Activated CD8-positive, alpha-beta T cell treated with anti-CD3 and anti-CD28 coated beads, Interleukin-2, amount 10 ng/mL, durations not matched to agents 7 days and 5 days (primary cell): ENCODE measurements around the gene ZGLP1. TPM values are rescaled to one million over a fixed set of nuclear protein-coding genes. Genes with fewer than 3 reads are reported as not detected.
A peak's percentile ranks its signal among the peaks of the same experiment; 100 is the strongest.

Experiments
- ATAC-seq: fragments of 150-1000 bp; cut with Tn5 transposase; one replicate; pipeline ENCODE4 v1.10.0; 2021; ENCODE audit warnings: moderate library complexity
- CTCF ChIA-PET: fragments of 350-600 bp; sonication (Branson Sonifier 250); formaldehyde crosslinking; loops from one replicate; lab custom pipeline; 2021; ENCODE audit warnings: antibody characterized with exemption; lab: Charles Lee
- POLR2A ChIA-PET: fragments of 350-600 bp; sonication (Branson Sonifier 250); formaldehyde crosslinking; loops from one replicate; lab custom pipeline; 2021; ENCODE audit warnings: antibody characterized with exemption; lab: Charles Lee
- DNase-seq: peaks from one replicate; pipeline ENCODE4 v3.0.0-alpha.2; 2020
- H3K27ac Mint-ChIP-seq: one replicate; pipeline ENCODE4 v1.8.0; 2021; ENCODE audit warnings: mild to moderate bottlenecking, mixed read lengths
- H3K27me3 Mint-ChIP-seq: one replicate; pipeline ENCODE4 v1.8.0; 2021; ENCODE audit warnings: low read depth, mixed read lengths
- H3K36me3 Mint-ChIP-seq: one replicate; pipeline ENCODE4 v1.8.0; 2021; ENCODE audit warnings: low read depth, mixed read lengths
- H3K4me1 Mint-ChIP-seq: one replicate; pipeline ENCODE4 v1.8.0; 2021; ENCODE audit warnings: low read depth, mixed read lengths
- H3K4me3 Mint-ChIP-seq: one replicate; pipeline ENCODE4 v1.8.0; 2021; ENCODE audit warnings: mild to moderate bottlenecking, mixed read lengths
- H3K9me3 Mint-ChIP-seq: one replicate; pipeline ENCODE4 v1.8.0; 2022; ENCODE audit warnings: mixed read lengths; ENCODE audit not compliant: insufficient read depth
- total RNA-seq, 2 experiments: library from RNA; stranded (reverse); gene quantifications; one replicate each; pipeline ENCODE4 v1.2.3, GENCODE V29; 2021

Gene ZGLP1
- total RNA-seq, 2 experiments from 2014 or later: 3.4 to 3.8 TPM

DNA sequence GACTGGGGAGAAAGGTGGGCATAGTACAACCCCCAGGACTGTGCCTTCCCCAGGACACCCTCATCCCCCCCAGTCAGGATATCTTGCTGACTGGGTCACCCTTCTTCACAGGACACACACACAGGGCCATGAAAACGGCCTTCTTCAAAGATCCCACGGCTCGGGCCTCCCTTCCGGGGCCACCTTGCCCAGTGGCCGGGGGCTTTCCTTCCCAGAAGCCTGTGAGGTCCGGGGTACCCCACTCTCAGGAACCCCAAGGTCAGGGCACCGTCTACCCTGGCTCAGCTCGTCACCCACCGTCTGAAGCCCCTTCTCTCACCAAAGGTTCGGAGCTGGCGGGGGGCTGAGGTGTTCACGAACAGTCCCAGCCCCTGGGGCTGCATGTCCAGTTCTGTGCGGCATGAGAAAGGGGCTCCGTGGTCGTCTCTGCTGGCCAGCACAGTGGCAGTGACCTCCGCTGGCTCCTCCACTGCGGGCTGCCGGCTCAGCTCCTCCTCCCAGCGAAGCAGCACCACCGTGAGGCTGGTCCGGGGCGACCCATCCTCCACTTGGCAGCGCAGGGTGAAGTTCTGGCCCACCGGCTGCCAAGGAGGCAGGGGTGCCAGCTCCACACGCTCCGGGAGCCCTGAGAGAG, 25.9 kb upstream of the ZGLP1 start:
- no peaks in the 10 kb centered on the region for H3K9me3 Mint-ChIP-seq
- ChIA-PET CTCF (interaction anchor here (0.9 to 4.2 kb wide), 3 partner anchors 9 to 76 kb away, joined by 3 to 15 read pairs (median 3); partner anchors contain the start of gene ICAM5), POLR2A (no interaction called here)
- peaks cover 54% of the 10 kb centered on the region for H3K36me3 Mint-ChIP-seq
- H3K4me3 Mint-ChIP-seq: no peak overlapping the region
- DNase-seq (no peak), ATAC-seq (no peak)
- no peak overlapping the region for H3K27ac Mint-ChIP-seq
- no peaks in the 10 kb centered on the region for H3K27me3 Mint-ChIP-seq
- peaks cover 58% of the 10 kb centered on the region for H3K4me1 Mint-ChIP-seq

DNA sequence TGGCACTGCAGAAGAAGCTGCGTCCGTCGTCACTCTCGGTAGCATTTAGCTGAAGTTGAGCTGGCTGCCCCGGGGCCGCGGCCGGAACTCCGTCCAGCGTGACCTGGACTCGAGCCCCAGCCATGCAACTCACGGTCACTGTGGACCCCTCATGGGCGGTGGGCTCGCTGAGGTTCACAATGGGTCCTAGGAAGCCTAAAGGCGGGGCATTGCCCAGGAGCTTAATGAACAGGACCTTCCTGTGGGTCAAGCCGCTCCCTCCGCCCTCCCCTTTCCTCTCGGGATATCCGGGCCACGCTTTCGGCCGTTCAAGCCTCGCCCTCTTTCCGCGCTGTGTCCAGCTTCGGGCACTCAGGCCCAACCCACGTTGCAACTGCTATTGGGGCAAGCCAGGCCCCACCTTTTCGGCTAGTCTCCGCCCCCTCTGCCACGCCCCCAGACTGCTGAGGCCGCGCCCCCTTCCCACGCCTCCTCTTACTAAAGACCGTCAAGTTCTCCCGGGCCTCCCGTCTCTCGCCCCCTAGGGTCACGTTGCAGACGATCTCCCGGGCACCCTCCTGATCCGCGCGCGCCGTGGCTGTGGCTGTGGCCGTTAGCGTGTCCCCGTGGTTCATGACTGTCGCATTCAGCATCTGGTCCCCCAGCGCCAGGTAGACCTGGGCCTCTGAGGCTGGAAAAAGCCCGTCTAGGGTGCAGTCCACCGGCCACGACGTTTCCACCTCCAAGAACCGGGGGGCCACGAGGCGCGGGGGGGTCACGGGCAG, 25.2 kb upstream of the ZGLP1 start:
- POLR2A ChIA-PET: interaction anchor here (1.8 kb wide), 1 partner anchor 64 kb away, joined by 8 read pairs; the partner anchor contains the start of gene ICAM1
- Mint-ChIP-seq H3K27ac (no peak overlapping the region), H3K4me1 (peaks cover 52% of the 10 kb centered on the region)

DNA sequence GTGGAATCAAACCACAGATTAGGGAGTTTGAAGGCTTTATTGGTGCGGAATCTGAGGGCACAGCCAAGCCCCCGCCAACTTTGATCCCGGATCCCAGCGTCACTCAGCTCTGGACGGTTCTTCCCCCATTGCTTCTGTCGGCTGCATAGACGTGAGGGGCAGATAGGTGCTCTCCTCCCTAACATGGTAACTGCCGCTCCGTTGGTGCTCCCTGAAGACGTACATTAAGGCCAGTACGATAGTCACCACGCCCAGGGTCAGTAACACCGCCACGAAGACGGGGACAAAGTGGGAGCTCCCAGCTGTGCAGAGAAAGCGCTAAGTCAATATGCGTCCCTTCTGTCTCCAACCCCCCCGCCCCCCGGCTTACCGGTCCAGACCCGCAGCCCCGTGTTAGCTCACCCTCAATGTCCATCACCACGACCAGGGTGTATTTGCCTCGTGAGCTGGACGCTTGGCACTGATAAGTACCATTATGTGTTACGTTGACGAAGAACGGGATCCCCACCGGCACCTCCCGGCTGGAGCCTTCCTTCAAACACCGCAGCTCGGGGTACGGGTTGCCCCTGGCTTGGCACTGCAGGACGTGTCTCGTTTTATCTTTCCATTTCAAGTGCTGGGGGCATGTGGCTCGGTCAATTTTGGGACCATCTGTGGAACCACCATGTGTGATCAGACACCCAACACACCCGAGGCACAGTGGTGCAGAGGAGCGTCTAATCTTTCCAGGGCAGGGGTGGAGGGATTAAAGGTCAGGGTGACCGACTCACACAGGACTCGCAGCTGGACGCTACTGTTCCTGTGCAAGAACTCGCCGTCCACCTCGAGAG, 24.4 kb upstream of the ZGLP1 start:
- Mint-ChIP-seq H3K27ac (peak overlapping the region; percentile 96), H3K27me3 (no peaks in the 10 kb centered on the region), H3K4me1 (peaks cover 45% of the 10 kb centered on the region), H3K4me3 (peak overlapping the region; percentile 95), H3K9me3 (no peaks in the 10 kb centered on the region), H3K36me3 (peaks cover 62% of the 10 kb centered on the region)
- DNase-seq: no peak
- no peak for ATAC-seq
- POLR2A ChIA-PET: interaction anchor here (0.6 to 3.3 kb wide), 7 partner anchors 9 to 63 kb away, joined by 3 to 9 read pairs (median 5); partner anchors contain the start of genes ICAM1 and TYK2
- CTCF ChIA-PET: interaction anchor here (1.5 to 4.2 kb wide), 5 partner anchors 45 to 175 kb away, joined by 3 to 15 read pairs (median 9); partner anchors contain the start of genes ICAM1 and ICAM5

More for the DNA sequence above, 25.2 kb upstream of the ZGLP1 start:
- ATAC-seq (no peak), DNase-seq (peak; percentile 52)
- Mint-ChIP-seq H3K27me3 (no peaks in the 10 kb centered on the region), H3K36me3 (peaks cover 61% of the 10 kb centered on the region), H3K4me3 (peak overlapping the region; percentile 27), H3K9me3 (no peaks in the 10 kb centered on the region)
- CTCF ChIA-PET: interaction anchor here (1.5 to 4.2 kb wide), 3 partner anchors 46 to 75 kb away, joined by 6 to 15 read pairs (median 9); partner anchors contain the start of genes ICAM1 and ICAM5

DNA sequence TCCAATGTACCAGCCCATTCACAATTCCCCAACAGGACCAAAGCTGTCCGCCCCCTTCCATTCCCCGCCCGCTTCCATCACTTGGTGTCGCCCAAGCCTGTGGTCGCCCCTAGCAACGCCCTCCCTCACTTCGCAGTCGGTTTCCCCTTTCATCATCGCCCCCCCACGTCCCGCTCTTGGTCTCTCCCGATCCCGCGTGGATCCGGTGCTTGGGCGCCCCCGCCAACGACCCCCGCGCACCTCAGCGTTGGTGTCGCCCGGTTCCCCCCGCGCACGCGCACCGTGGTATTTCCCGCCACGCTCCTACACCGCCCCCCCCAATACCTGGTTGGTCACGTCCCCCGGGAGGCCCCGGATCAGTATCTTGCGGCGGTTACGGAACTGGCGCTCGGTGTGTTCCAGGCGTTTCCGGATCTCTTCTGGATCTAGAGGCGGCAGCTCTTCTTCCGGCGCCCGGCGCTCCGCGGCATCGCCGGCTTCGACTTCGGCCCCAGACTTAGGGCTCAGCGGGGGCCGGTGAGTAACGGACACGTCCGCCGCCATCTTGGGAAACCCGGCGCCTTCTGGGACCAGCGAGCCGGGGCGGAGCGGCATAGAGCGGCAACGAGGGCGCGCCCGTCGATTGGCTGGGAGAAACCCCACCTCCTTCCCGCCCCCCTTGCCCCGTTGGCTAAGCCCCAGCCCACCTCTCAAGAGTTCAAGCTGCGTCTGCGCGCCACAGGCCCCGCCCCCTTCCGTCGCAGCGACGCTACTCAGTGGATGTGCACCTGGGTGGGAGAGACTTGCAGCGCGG, 23.5 kb upstream of the ZGLP1 start, which contains the start of gene RAVER1:
TSS of gene RAVER1 (minus strand) at position 565 of the 793 bp plus-strand sequence. CDS start at position 543, 22 bp downstream.
- Mint-ChIP-seq H3K4me3 (peak within 1 kb of the TSS; percentile 95), H3K36me3 (peaks cover 56% of the 10 kb centered on the region), H3K4me1 (peaks cover 37% of the 10 kb centered on the region), H3K9me3 (no peaks in the 10 kb centered on the region), H3K27ac (peak within 1 kb of the TSS; percentile 96), H3K27me3 (no peaks in the 10 kb centered on the region)
- POLR2A ChIA-PET: interaction anchor here (0.6 to 3.3 kb wide), 11 partner anchors 8 to 247 kb away, joined by 3 to 9 read pairs (median 3); partner anchors contain the start of genes ICAM1 and TYK2
- DNase-seq (peak; percentile 99), ATAC-seq (peak; percentile 97)
- CTCF ChIA-PET: interaction anchor here (1.5 to 4.2 kb wide), 5 partner anchors 44 to 175 kb away, joined by 3 to 15 read pairs (median 9); partner anchors contain the start of genes ICAM1 and ICAM5

DNA sequence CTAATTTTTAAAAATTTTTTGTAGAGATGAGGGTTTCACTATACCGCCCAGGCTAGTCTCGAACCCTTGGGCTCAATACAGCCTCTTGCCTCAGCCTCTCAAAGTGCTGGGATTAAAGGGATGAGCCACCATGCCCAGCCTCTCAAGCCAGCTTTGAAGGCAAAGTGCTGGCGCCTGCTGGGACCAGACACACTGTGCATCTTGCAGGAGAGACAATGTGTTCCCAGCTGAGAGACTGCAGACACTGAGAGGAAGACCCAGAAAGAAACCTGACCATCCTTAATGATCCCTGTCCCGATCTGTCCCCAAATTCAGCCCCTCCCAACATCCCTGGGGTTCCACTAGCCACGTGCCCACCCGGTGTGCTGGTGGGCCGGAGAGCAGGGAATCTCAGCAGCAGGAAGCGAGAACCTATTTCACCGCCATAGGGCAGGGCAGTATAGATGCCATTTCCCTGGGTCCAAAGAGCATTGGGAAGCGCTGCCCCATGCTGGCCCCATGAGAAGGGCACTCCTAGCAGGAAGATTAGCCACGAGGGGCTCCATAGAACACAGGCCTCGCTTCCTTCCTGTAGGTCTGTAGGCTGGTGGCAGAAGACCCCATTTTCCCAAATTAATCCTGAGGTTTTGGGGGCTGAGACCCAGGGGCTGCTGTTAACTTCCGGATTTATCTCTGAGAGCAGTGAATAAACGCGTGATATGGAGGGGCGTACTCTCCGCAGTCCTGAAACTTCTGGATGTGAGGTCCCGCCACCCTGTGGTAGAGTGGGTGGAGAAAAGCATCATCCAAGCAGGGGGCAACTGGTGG, 22.7 kb upstream of the ZGLP1 start:
- Mint-ChIP-seq H3K27ac (peak overlapping the region; percentile 96), H3K9me3 (no peaks in the 10 kb centered on the region), H3K36me3 (peaks cover 62% of the 10 kb centered on the region), H3K27me3 (no peaks in the 10 kb centered on the region), H3K4me1 (peaks cover 36% of the 10 kb centered on the region), H3K4me3 (peak overlapping the region; percentile 95)
- ChIA-PET CTCF (interaction anchor here (1.5 to 4.2 kb wide), 4 partner anchors 57 to 176 kb away, joined by 3 to 15 read pairs (median 10); partner anchors contain the start of gene ICAM1), POLR2A (interaction anchor here (0.6 to 3.3 kb wide), 9 partner anchors 7 to 248 kb away, joined by 3 to 9 read pairs (median 4); partner anchors contain the start of gene TYK2)
- DNase-seq (no peak), ATAC-seq (no peak)

DNA sequence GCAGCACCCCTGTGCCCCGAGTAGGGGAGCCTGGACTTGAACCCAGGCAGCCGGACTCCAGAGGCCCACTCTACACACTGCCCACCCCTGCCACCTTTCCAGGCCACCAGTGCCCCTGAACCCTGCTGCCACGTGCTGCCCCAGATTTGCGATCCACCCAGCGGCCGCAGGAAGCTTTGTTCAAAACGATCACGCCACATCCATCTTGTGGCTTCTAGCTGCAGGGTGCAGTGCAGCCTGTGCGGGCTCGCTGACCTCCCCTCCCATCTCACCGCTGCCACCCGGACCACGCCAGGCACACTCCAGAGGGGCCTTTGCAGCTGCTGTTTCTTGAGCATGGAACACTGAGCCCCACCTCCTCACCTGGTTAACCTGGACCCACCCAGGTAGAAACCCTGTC, 19.9 kb upstream of the ZGLP1 start:
- peaks cover 24% of the 10 kb centered on the region for H3K4me1 Mint-ChIP-seq
- no peak overlapping the region for H3K27ac Mint-ChIP-seq
- ChIA-PET CTCF (interaction anchor here (0.7 kb wide), 1 partner anchor 173 kb away, joined by 3 read pairs; no protein-coding TSS in a partner anchor), POLR2A (interaction anchor here (1.2 kb wide), 1 partner anchor 11 kb away, joined by 4 read pairs; no protein-coding TSS in a partner anchor)
- peaks cover 53% of the 10 kb centered on the region for H3K36me3 Mint-ChIP-seq
- ATAC-seq: no peak
- H3K27me3 Mint-ChIP-seq: no peaks in the 10 kb centered on the region
- no peaks in the 10 kb centered on the region for H3K9me3 Mint-ChIP-seq
- no peak for DNase-seq
- no peak overlapping the region for H3K4me3 Mint-ChIP-seq

DNA sequence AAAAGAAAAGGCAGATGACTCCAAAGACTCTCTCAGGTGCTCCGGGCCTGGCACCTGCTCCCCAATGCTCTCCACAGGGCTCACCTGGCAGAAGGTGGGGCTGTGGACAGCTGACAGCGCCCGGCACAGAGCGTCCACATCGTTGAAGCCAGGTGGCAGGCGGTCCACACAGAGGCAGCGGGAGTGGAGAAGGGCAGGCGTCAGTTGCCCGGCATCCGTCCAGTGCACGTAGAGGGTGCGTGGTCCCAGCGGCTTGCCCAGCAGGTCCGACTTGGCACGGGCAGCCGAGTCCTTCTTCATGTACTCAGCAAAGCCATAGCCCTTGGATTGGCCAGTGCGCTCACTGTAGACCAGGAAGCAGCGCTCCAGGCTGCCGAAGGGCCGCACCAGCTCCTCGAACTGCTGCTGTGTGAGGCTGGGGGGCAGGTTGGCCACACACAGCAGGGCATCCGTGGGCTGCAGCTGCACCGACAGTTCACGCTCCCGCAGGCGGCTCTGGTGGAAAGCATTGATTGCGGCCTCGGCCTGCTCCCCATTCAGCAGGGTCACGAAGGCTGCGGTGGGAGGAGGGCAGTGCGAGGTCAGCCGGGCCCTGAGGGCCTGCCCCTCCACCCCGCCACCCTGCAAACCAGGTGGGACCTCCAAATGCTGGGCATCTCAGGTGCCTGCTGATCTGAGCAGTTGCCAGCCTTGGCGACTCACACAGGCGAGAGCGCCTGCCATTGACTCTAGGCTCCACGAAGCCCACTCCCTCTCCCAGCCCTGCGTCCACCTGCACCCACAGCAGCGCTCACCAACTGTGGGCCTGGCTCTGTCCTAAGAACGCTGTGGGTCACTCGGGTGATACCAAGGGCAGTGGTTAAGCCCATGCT, 19.2 kb upstream of the ZGLP1 start:
- no peak overlapping the region for H3K4me3 Mint-ChIP-seq
- ChIA-PET POLR2A (interaction anchor here (1.2 kb wide), 1 partner anchor 10 kb away, joined by 4 read pairs; no protein-coding TSS in a partner anchor), CTCF (no interaction called here)
- H3K27ac Mint-ChIP-seq: no peak overlapping the region
- ATAC-seq: no peak
- no peaks in the 10 kb centered on the region for H3K9me3 Mint-ChIP-seq
- no peaks in the 10 kb centered on the region for H3K27me3 Mint-ChIP-seq
- H3K4me1 Mint-ChIP-seq: peaks cover 17% of the 10 kb centered on the region
- H3K36me3 Mint-ChIP-seq: peaks cover 53% of the 10 kb centered on the region
- DNase-seq: no peak

DNA sequence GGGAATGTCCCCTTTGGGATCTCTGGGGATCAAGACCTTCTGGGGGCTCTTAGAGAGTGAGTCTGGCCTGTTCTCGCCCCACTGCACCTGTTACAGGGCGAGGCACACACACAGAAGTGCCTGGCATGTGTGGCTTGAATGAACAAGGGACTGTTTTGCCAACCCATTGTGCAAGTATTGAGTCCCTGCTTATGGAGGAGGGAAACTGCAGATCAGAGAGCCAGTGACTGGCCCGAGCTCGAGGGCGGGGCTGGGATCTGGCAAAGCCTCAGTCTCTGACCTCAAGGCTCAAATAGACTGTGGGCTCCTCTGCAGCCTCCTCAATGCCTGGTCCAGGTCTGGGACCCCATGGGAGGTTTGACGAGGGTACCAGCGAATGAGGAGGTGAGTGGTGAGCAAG, 18.2 kb upstream of the ZGLP1 start:
- CTCF ChIA-PET: no interaction called here
- peaks cover 47% of the 10 kb centered on the region for H3K36me3 Mint-ChIP-seq
- no peaks in the 10 kb centered on the region for H3K9me3 Mint-ChIP-seq
- H3K27me3 Mint-ChIP-seq: no peaks in the 10 kb centered on the region
- peaks cover 12% of the 10 kb centered on the region for H3K4me1 Mint-ChIP-seq
- no peak for ATAC-seq
- H3K4me3 Mint-ChIP-seq: no peak overlapping the region
- no peak for DNase-seq
- H3K27ac Mint-ChIP-seq: no peak overlapping the region
- POLR2A ChIA-PET: no interaction called here

DNA sequence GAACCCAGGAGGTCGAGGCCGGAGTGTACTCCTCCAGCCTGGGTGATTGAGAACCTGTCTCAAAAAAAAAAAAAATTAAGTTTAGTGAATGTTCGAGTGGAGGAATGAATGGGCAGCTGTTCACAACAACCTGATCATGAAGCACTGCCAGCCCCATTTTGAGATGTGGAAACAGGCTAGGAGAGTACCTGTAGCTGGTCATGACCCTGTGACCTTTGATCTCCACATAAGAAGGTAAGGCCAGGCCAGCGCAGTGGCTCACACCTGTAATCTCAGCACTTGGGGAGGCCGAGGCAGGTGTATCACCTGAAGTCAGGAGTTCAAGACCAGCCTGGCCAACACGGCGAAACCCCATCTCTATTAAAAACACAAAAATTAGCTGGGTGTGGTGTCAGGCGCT, 16.1 kb upstream of the ZGLP1 start:
- H3K9me3 Mint-ChIP-seq: no peaks in the 10 kb centered on the region

More for the DNA sequence above, 16.1 kb upstream of the ZGLP1 start:
- ChIA-PET CTCF (no interaction called here), POLR2A (interaction anchor here (1.2 to 1.8 kb wide), 2 partner anchors 8 to 54 kb away, joined by 3 to 5 read pairs; partner anchors contain the start of genes ICAM1 and RAVER1)
- H3K27me3 Mint-ChIP-seq: no peaks in the 10 kb centered on the region
- no peaks in the 10 kb centered on the region for H3K4me1 Mint-ChIP-seq
- H3K36me3 Mint-ChIP-seq: peaks cover 46% of the 10 kb centered on the region
- H3K4me3 Mint-ChIP-seq: no peak overlapping the region
- no peak overlapping the region for H3K27ac Mint-ChIP-seq
- ATAC-seq: no peak
- no peak for DNase-seq
